GM19328 (cell line): ENCODE data around the gene HCFC1R1.

Source experiments
- ATAC-seq: cut with Tn5 transposase; IDR thresholded peaks from one replicate; pipeline ENCODE4 v1.9.1; 2021; ENCODE audit warnings: mild to moderate bottlenecking, moderate library complexity; ENCODE audit not compliant: unreplicated experiment

The HCFC1R1 gene

DNA sequence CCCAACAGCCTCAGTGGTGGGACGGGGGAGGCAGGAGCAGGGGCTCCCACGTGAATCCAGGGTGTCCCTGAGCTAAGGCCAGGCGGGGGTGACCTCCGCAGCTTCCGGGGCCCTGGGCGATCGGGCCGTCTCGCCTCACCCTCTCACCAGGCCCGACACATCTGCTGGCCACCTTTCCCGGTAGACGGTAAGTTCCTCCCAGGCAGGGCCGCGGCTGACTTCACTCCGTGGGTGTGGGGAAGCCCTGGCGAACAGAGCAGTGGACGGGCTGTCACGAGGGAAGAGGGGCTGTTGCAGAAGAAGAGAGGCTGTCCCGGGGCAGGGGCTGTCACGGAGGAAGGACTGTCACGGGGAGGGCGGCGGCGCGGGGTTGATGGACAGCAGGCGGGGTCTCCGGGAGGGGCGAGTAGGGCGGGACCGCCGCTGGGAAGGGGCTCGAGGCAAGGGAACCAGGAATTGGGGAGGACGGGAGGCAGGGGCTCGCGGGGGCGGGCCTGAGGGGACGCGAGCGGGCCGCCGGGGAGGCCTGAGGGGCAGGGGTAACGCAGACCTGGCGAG lies 44.0 kb downstream of the HCFC1R1 start:
- no peak for ATAC-seq

DNA sequence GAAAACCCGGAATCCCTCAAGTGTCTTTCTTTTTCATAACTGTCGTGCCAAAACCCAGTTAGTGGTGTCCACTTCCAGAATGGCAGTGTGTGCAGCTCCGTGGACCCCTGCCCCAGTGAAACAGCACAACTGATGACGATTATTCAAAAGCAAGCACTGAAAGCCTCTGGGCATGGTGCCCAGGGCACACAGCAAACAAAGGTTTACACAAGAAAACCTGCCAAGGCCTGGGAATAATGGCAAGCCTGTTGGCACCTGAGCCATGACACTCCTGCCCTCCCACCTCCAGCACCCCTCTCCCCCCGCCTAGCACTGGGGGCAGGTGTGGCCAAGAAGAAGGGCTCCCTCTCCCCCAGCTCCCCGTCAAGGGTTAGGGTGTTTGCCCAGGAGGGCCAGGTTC lies 46.3 kb downstream of the HCFC1R1 start:
- ATAC-seq, result no peak

DNA sequence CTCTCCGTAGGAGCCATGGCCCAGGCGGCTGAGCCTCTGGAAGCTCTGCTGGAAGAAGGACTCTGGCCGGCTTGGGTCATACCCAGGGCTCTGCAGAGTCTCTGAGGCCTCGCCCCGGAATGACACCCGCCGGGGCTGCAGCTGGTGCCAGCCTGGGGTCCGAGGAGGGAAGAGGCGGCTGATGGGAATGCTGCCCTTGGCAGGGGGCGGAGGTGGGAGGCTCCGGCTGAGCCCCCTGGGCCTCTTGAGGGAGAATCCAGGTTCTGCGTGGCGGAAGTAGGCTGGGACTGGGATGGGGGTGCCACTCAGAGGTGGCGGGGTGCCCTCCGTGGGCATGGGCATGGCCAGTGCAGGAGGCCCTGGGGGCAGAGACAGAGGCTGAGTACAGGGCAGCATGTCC lies 47.1 kb downstream of the HCFC1R1 start:
- ATAC-seq, result no peak

DNA sequence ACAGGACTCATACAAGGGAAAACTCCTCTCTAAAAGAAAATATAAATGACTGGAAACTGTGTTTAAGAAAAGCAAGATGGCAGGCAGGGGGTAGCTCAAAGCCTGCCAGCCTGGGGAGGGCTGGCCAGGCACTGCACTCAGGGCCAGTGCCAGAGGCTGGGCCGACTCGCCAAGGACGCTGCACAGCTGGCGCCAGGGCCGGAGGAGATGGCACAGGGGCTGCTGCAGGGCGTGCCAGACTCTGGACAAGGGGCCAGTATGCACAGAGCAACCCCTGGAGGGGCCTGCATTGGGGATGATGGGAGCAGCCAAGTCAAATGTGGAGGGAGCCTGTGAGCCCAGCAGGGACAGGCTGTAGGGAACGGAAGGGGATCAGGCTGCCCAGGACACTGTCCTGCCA lies 47.5 kb downstream of the HCFC1R1 start:
- no peak for ATAC-seq

DNA sequence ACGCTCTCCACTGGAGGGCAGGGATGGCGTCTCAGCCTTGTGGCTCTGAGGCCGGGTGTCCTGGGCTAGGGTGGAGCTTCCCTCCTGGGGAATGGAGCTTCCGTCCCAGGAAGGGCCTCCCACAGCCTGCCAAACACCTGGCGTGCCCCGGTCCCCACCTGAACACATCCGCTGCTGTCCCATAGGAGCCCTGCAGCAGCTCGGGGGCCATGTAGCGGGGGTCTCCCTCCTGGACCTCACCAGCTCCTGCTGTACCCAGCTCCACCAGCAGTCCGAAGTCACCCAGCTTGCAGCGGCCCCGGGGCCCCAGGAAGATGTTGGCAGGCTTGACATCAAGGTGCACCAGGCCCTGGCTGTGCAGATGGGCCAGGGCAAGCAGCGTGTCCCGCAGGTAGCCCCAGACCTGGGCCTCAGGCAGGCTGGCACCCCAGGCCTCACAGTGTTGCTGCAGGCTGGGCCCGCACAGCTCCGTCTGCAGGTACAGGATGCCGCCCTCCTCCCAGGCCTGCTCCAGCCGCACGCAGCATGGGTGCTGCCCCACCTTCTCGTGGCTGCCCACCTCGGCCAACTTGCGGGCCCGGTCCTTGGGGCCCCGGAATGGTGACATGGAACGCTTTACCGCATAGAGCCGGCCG lies 48.5 kb downstream of the HCFC1R1 start:
- ATAC-seq, result no peak

DNA sequence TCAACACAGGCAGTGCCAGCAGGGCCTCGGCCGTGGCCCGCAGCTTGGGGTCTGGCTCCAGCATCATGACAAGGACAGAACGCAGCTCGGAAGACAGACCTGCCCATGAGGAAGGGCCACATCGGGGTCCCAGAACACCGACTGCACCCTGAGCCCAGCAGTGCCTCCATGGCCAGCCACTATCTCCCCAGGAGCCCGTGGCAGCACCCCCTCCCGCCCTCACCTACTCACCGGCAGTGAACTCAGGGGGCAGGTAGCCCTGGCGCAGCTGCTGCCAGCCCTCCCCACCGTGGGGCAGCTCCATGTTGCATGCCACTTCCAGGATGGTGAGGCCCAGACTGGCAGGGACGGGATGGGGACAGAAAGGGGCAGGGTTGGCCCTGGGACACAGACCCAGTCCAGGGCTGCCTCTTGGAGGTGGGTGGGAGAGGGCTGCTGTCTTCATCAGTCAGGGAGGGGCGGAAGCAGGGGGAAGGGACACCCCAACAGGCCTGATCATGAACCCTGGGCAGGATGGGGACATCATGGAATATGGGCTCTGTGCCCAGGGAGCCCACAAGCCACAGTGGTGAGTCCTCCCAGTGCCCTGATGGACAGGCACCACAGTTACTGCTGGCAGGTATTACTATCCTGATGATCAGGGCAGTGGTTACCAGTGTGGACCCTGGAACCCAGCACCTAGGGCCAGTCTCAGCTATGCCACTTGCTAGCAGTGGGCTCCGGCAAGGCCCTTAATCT lies 49.3 kb downstream of the HCFC1R1 start:
- ATAC-seq, result no peak

DNA sequence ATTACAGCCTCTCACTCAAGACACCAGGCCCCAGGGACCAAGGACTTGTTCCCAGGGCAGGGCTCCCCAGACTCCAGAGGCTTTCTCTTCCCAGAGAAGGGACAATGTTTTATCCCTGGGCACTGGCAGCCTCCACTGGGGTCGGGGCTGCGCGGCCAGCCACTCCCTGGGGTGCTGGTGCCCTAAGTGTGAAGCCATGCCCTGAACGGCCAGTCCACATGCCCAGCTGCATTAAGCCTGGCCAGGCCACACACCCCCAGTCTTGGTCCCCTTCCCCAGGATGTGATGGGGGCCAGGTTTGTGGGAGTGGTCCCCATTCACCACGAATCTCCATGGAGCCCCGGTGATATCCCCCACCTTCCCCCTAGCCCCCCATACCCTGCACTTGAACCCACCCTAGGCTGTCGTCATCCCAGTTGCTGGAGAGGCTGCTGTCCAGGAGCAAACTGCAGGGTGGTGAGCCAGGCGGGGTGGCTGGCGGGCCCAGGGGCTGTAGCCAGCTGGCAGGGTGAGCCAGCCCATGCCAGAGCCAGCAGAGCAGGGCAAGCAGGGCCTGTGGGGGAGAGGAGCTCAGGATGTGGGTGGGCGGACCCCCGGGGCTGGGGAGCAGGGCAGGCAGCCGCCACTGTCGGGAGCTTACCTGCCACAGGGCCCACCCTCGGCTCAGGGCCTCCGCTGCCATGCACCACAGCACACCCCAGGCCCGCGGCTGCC lies 50.0 kb downstream of the HCFC1R1 start:
- ATAC-seq, result no peak

DNA sequence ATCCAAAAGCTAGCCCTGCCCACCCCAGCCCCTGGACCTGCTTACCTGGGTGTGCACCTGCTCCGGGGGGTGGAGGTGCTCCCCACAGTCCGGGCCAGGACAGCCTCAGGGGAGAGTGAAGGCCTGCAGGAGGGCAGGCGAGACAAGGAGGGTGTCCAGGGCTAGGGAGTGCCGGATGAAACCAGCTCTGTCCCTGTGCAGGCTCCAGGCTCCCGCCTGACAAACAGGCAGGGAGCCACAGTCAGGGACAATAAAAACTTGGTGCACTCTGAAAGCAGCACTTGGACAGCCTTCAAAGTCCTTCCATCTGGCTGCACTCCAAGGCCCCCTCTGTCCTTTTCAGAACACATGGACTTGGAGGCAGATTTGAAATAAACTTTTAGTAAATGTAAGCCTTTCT lies 50.6 kb downstream of the HCFC1R1 start:
- no peak for ATAC-seq
